Measurements from ENCODE around the gene PCCA. TPM values are rescaled to one million over a fixed set of nuclear protein-coding genes. Genes with fewer than 3 reads are reported as not detected.
A peak's percentile ranks its signal among the peaks of the same experiment; 100 is the strongest.

The PCCA gene
- total and polyA plus RNA-seq, 2 of the 13 experiments (the other 11 are each of a cell fraction or from before 2014, with no cell fraction given) = 15.0 to 32.2 TPM

DNA sequence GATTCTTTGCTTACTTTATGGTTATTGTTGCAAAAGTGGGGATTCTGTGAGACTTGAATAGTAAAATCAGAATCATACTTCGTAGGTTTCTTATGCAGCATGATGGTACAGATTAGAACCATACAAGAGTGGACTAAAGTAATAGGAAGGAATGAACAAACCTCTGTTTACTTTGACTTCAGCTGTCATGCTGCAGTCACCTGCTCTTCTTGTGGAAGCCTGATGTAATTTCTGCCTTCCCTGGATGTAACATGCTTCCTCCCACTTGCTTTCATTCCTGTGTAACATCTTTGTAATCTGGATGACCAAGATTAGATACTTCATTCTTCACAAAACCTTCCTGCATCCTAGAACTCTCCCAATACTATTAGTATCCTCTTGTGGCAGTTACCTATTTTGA lies 235.0 kb downstream of the PCCA start (continued):
- no peak for TF ChIP-seq ATF6 (CRISPR knock-in tag; conservative IDR thresholded peaks at IDR 0.05)
- 0 out of 2 replicates have a peak, but pooled peaks have one; percentile 25 for TF ChIP-seq FOXK1 (CRISPR knock-in tag; IDR thresholded peaks at IDR 0.05; ENCODE audit: borderline replicate concordance, low read depth)
- TF ChIP-seq GATAD2A (CRISPR knock-in tag; IDR thresholded peaks at IDR 0.05) = peak; percentile 71
- TF ChIP-seq ZFP41 (CRISPR knock-in tag; IDR thresholded peaks at IDR 0.05; ENCODE audit: borderline replicate concordance) = no peak
- TF ChIP-seq, protein P1, sequence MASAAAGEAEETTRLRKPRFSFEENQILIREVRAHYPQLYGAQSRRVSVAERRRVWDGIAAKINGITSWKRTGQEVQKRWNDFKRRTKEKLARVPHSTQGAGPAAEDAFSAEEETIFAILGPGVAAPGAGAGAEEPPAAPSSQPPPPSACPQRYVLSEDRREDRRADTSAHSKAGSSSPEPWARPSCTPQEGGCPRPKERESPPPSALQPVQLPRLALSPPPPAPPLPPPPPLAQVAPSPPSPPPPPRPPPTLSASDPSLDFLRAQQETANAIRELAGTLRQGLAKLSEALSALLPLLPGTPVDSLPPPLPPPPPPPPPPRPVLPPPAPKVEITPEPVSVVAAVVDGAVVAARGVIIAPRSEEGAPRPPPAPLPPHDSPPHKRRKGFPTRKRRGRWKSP (CRISPR knock-in tag; IDR thresholded peaks at IDR 0.05) = no peak
- TF ChIP-seq, protein P2, sequence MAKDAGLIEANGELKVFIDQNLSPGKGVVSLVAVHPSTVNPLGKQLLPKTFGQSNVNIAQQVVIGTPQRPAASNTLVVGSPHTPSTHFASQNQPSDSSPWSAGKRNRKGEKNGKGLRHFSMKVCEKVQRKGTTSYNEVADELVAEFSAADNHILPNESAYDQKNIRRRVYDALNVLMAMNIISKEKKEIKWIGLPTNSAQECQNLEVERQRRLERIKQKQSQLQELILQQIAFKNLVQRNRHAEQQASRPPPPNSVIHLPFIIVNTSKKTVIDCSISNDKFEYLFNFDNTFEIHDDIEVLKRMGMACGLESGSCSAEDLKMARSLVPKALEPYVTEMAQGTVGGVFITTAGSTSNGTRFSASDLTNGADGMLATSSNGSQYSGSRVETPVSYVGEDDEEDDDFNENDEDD (CRISPR knock-in tag; IDR thresholded peaks at IDR 0.05; ENCODE audit: borderline replicate concordance) = no peak
- TF ChIP-seq ZNF547 (CRISPR knock-in tag; IDR thresholded peaks at IDR 0.05) = no peak
- TF ChIP-seq, protein P3, sequence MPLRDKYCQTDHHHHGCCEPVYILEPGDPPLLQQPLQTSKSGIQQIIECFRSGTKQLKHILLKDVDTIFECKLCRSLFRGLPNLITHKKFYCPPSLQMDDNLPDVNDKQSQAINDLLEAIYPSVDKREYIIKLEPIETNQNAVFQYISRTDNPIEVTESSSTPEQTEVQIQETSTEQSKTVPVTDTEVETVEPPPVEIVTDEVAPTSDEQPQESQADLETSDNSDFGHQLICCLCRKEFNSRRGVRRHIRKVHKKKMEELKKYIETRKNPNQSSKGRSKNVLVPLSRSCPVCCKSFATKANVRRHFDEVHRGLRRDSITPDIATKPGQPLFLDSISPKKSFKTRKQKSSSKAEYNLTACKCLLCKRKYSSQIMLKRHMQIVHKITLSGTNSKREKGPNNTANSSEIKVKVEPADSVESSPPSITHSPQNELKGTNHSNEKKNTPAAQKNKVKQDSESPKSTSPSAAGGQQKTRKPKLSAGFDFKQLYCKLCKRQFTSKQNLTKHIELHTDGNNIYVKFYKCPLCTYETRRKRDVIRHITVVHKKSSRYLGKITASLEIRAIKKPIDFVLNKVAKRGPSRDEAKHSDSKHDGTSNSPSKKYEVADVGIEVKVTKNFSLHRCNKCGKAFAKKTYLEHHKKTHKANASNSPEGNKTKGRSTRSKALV (CRISPR knock-in tag; IDR thresholded peaks at IDR 0.05) = no peak
- TF ChIP-seq ZFP90 (CRISPR knock-in tag; IDR thresholded peaks at IDR 0.05; ENCODE audit: borderline replicate concordance) = no peak
- TF ChIP-seq ZNF619 (CRISPR knock-in tag; IDR thresholded peaks at IDR 0.05) = no peak
- no peak for TF ChIP-seq SRSF4 (IDR thresholded peaks at IDR 0.05; ENCODE audit: low read depth, low read length, poor library complexity, severe bottlenecking)
- no peak for TF ChIP-seq ZNF781 (CRISPR knock-in tag; IDR thresholded peaks at IDR 0.05; ENCODE audit: borderline replicate concordance, not compliant biosample characterization)
- no peak for TF ChIP-seq ZSCAN22 (CRISPR knock-in tag; IDR thresholded peaks at IDR 0.05)
- TF ChIP-seq ZNF12 (CRISPR knock-in tag; IDR thresholded peaks at IDR 0.05) = peak; percentile 28; the same call in 1 of the 2 replicates
- 0 out of 4 replicates have a peak, but pooled peaks of 1 of the 2 experiments have one; percentile 32 for TF ChIP-seq KLF16 (CRISPR knock-in tag; IDR thresholded peaks at IDR 0.05)
- no peak for TF ChIP-seq SKI (IDR thresholded peaks at IDR 0.05; ENCODE audit: partially characterized antibody)
- no peak for TF ChIP-seq FOXO4 (CRISPR knock-in tag; conservative IDR thresholded peaks at IDR 0.05)
- no peak for TF ChIP-seq ZNF768 (CRISPR knock-in tag; IDR thresholded peaks at IDR 0.05)
- TF ChIP-seq SATB2 (CRISPR knock-in tag; IDR thresholded peaks at IDR 0.05) = no peak
- TF ChIP-seq, protein P4, sequence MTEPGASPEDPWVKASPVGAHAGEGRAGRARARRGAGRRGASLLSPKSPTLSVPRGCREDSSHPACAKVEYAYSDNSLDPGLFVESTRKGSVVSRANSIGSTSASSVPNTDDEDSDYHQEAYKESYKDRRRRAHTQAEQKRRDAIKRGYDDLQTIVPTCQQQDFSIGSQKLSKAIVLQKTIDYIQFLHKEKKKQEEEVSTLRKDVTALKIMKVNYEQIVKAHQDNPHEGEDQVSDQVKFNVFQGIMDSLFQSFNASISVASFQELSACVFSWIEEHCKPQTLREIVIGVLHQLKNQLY (CRISPR knock-in tag; IDR thresholded peaks at IDR 0.05) = peak; percentile 69; the same call in 1 of the 2 replicates
- no peak for TF ChIP-seq NR2C2 (CRISPR knock-in tag; IDR thresholded peaks at IDR 0.05; ENCODE audit: borderline replicate concordance)
- TF ChIP-seq STAT5B (CRISPR knock-in tag; IDR thresholded peaks at IDR 0.05) = no peak
- TF ChIP-seq ZNF75D (CRISPR knock-in tag; IDR thresholded peaks at IDR 0.05; ENCODE audit: borderline replicate concordance) = no peak
